ENCODE results near the gene PTPN5. TPM values are rescaled to one million over a fixed set of nuclear protein-coding genes. Genes with fewer than 3 reads are reported as not detected.

PTPN5 gene
- total RNA-seq, 2 donors from 2014 or later: 0.41 to 2.3 TPM

GRCh38 chr11:18775492-18776292 is 15.9 kb downstream of the PTPN5 start:
- ATAC-seq (no peak), DNase-seq (peak; percentile 42)
- intact Hi-C loops (cut with DNase I): no loop called here

- intact Hi-C loops (cut with DNase I): no loop called here
- DNase-seq: no peak
- ATAC-seq: no peak
Observed at GRCh38 chr11:18774801-18775200, 16.8 kb downstream of the PTPN5 start.

GRCh38 chr11:18773681-18774080 is 17.9 kb downstream of the PTPN5 start:
- DNase-seq (no peak), ATAC-seq (no peak)
- intact Hi-C loops (cut with DNase I): no loop called here

GRCh38 chr11:18773104-18773503 is 18.5 kb downstream of the PTPN5 start:
- no peak for DNase-seq
- intact Hi-C loops (cut with DNase I): no loop called here
- no peak for ATAC-seq

GRCh38 chr11:18772211-18772610 is 19.4 kb downstream of the PTPN5 start:
- intact Hi-C loops (cut with DNase I): no loop called here
- DNase-seq (no peak), ATAC-seq (peak in 1 of 2 donors; percentile 16)

- no peak for DNase-seq
- intact Hi-C loops (cut with DNase I): no loop called here
- ATAC-seq: no peak
Observed at GRCh38 chr11:18771266-18772035, 20.1 kb downstream of the PTPN5 start.

GRCh38 chr11:18770479-18771125 is 21.0 kb downstream of the PTPN5 start:
- ATAC-seq (no peak), DNase-seq (no peak)
- intact Hi-C loops (cut with DNase I): no loop called here

GRCh38 chr11:18769802-18770456 is 21.7 kb downstream of the PTPN5 start:
- ATAC-seq (no peak), DNase-seq (no peak)
- intact Hi-C loops (cut with DNase I): no loop called here

- no peak for DNase-seq
- no peak for ATAC-seq
- intact Hi-C loops (cut with DNase I): no loop called here
Observed at GRCh38 chr11:18768978-18769377, 22.6 kb downstream of the PTPN5 start.

- DNase-seq (no peak), ATAC-seq (peak in 1 of 2 donors; percentile 61)
- intact Hi-C loops (cut with DNase I): no loop called here
Observed at GRCh38 chr11:18768472-18768901, 23.1 kb downstream of the PTPN5 start.

GRCh38 chr11:18766015-18766414 is 25.6 kb downstream of the PTPN5 start:
- no peak for ATAC-seq
- intact Hi-C loops (cut with DNase I): no loop called here
- DNase-seq: no peak

GRCh38 chr11:18765554-18765953 is 26.0 kb downstream of the PTPN5 start:
- DNase-seq (no peak), ATAC-seq (no peak)
- intact Hi-C loops (cut with DNase I): no loop called here

- DNase-seq (no peak), ATAC-seq (no peak)
- intact Hi-C loops (cut with DNase I): no loop called here
Observed at GRCh38 chr11:18761741-18762140, 29.9 kb downstream of the PTPN5 start.

GRCh38 chr11:18761144-18761543 is 30.5 kb downstream of the PTPN5 start:
- ATAC-seq (no peak), DNase-seq (no peak)
- intact Hi-C loops (cut with DNase I): no loop called here

- intact Hi-C loops (cut with DNase I): no loop called here
- ATAC-seq (no peak), DNase-seq (no peak)
Observed at GRCh38 chr11:18757811-18758210, 33.8 kb downstream of the PTPN5 start.

GRCh38 chr11:18756889-18757288 is 34.7 kb downstream of the PTPN5 start:
- intact Hi-C loops (cut with DNase I): no loop called here
- no peak for DNase-seq
- ATAC-seq: no peak

GRCh38 chr11:18754308-18754707 is 37.3 kb downstream of the PTPN5 start:
- intact Hi-C loops (cut with DNase I): no loop called here
- ATAC-seq: no peak
- no peak for DNase-seq

GRCh38 chr11:18752502-18752901 is 39.1 kb downstream of the PTPN5 start:
- intact Hi-C loops (cut with DNase I): no loop called here
- ATAC-seq (no peak), DNase-seq (no peak)

GRCh38 chr11:18750944-18751343 is 40.7 kb downstream of the PTPN5 start:
- DNase-seq (no peak), ATAC-seq (no peak)
- intact Hi-C loops (cut with DNase I): no loop called here

Measured in left cardiac atrium (tissue), 4 donors.